Stimulated activated naive CD8-positive, alpha-beta T cell treated with anti-CD3 and anti-CD28 coated beads, Interleukin-15, amount 100 ng/mL, for 72 hours (primary cell): Measurements from ENCODE around the gene LIN54.
"Not testable (repeated sequence)": the region's sequence is repeated elsewhere in the genome, so short reads cannot be mapped to it uniquely, and the experiment has no call there.

Experiments used
- ATAC-seq: fragments of 150-1000 bp; cut with Tn5 transposase; 2 replicates; pipeline ENCODE4 v1.10.0; 2021; ENCODE audit warnings: mild to moderate bottlenecking, moderate library complexity
- DNase-seq, 2 donors: peaks; one replicate each; pipeline ENCODE4 v3.0.0; 2021 to 2022
- H3K27ac Mint-ChIP-seq, 2 donors: one replicate each; pipeline ENCODE4 v1.8.0; 2022; ENCODE audit warnings: mild to moderate bottlenecking in 2 of 2, mixed read lengths in 2 of 2, moderate library complexity in 2 of 2
- H3K27me3 Mint-ChIP-seq: one replicate; pipeline ENCODE4 v1.8.0; 2022; ENCODE audit warnings: mixed read lengths
- H3K4me1 Mint-ChIP-seq: one replicate; pipeline ENCODE4 v1.8.0; 2022; ENCODE audit warnings: mild to moderate bottlenecking, mixed read lengths
- H3K4me3 Mint-ChIP-seq, 2 donors: one replicate each; pipeline ENCODE4 v1.8.0; 2022; ENCODE audit warnings: mild to moderate bottlenecking in 2 of 2, mixed read lengths in 2 of 2, moderate library complexity in 1 of 2
- H3K9me3 Mint-ChIP-seq, 2 donors: one replicate each; pipeline ENCODE4 v1.8.0; 2022; ENCODE audit warnings: mixed read lengths in 2 of 2

Gene LIN54

DNA sequence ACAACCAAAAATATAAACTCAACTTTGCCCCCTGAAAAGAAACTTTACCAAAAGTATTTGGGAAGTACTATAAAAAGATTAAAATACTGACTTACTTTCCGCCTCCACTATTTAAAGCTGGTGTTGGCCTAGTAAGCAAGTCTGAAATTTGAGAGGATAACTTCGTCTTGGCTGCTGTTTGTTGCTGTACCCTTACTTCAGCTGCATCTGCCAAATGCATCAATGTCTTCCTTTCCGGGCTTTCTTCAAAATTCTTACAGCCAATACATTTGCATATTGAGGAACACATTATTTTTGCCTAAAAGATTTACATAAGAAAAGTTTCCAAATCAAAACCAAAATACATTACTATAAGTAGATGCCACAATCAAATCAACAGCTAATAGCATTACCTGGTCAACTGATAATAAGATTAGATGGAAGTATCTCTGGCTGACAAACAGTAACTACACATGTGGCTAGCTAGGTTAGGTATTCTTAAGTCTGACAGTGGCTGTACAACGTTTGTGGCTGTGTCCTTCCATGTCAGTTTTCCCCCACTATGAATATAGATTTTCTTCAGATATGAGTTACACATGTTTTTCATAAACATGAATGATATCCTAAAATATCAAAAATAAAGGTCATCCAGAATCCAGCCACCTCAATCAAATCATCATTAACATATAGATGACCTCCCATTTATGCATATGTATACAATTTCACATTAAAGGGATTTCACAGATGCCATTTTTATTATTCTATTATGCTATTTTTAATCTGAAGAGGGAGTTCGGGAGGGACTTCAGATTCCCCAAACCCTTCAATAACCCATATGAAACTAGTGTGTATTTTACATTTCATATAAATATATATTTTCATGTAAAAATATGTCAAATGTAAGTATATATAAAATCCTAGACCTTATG lies 79.5 kb downstream of the LIN54 start:
- no peak overlapping the region for H3K4me3 Mint-ChIP-seq
- no peak for DNase-seq
- no peaks in the 10 kb centered on the region for H3K27me3 Mint-ChIP-seq
- no peak for ATAC-seq
- no peaks in the 10 kb centered on the region for H3K4me1 Mint-ChIP-seq
- no peaks in the 10 kb centered on the region for H3K9me3 Mint-ChIP-seq
- H3K27ac Mint-ChIP-seq, result peak overlapping the region in 1 of 2 donors; percentile 27

DNA sequence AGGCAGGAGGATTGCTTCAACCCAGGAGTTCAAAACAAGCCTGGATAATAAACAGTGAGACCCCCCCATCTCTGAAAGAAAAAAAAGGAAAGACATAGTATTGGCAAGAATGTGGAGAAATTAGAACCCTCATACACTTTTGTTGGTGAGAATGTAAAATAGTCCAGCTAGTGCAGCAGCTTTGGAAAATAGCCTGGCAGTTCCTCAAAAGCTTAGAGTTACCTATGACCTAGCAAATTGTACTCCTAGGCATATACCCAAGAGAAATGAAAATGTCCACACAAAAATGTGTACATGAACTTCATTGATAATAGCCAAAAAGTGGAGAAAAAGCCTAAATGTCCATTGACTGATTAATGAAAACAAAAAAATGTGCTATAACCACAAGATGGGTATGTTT lies 88.8 kb downstream of the LIN54 start:
- no peaks in the 10 kb centered on the region for H3K4me1 Mint-ChIP-seq
- H3K27me3 Mint-ChIP-seq, result no peaks in the 10 kb centered on the region
- H3K4me3 Mint-ChIP-seq, result no peak overlapping the region
- DNase-seq (no peak), ATAC-seq (no peak)
- no peaks in the 10 kb centered on the region for H3K9me3 Mint-ChIP-seq
- no peak overlapping the region for H3K27ac Mint-ChIP-seq

DNA sequence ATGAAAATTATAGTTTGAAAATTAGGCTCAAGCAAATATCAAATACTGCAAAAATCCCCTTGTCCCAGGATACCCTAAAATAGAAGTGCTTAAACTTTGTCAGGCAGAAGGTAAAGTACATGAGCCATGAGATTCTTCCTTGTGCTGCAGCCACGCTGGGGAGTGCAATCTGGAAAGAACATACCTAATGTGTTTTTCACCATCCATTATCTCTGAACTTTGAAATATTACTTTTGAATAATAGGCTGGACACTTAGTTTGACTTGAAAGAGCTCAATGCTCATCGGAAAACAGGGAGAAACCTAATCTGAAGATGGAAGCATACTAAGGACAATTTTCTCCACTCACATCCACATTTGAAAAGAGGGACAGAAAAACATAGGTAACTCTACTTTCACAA lies 91.2 kb downstream of the LIN54 start:
- H3K27me3 Mint-ChIP-seq, result no peaks in the 10 kb centered on the region
- H3K4me3 Mint-ChIP-seq, result no peak overlapping the region
- no peaks in the 10 kb centered on the region for H3K4me1 Mint-ChIP-seq
- ATAC-seq (no peak), DNase-seq (no peak)
- no peaks in the 10 kb centered on the region for H3K9me3 Mint-ChIP-seq
- H3K27ac Mint-ChIP-seq, result no peak overlapping the region

DNA sequence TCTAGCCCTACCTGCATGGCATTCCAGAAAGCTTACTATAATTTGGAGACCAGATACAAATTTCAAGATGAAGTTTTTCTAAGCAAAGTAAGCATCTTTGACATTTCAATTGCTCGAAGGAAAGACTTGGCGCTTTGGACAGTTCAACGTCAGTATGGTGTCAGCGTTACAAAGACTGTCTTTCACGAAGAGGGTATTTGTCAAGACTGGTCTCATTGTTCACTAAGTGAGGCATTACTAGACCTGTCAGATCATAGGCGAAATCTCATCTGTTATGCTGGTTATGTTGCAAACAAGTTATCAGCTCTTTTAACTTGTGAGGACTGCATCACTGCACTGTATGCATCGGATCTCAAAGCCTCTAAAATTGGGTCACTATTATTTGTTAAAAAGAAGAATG lies 92.5 kb downstream of the LIN54 start:
- Mint-ChIP-seq H3K4me1 (no peaks in the 10 kb centered on the region), H3K27me3 (no peaks in the 10 kb centered on the region), H3K4me3 (no peak overlapping the region), H3K9me3 (no peaks in the 10 kb centered on the region), H3K27ac (no peak overlapping the region)
- ATAC-seq, result no peak
- DNase-seq, result no peak

DNA sequence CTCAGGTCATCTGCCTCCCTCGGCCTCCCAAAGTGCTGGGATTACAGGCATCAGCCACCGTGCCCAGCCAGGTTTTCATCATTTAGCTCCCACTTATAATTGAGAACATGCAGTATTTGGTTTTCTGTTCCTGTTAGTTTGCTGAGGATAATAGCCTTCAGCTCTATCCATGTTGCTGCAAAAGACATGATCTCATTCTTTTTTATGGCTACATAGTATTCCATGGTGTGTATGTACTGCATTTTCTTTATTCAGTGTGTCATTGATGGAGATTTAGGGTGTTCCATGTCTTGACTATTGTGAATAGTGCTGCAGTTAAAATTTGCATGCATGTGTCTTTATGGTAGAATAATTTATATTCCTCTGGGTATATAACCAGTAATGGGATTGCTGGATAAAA lies 96.7 kb downstream of the LIN54 start:
- H3K4me1 Mint-ChIP-seq, DNase-seq, H3K4me3 Mint-ChIP-seq, H3K9me3 Mint-ChIP-seq, ATAC-seq, H3K27me3 Mint-ChIP-seq, H3K27ac Mint-ChIP-seq: not testable (repeated sequence)

DNA sequence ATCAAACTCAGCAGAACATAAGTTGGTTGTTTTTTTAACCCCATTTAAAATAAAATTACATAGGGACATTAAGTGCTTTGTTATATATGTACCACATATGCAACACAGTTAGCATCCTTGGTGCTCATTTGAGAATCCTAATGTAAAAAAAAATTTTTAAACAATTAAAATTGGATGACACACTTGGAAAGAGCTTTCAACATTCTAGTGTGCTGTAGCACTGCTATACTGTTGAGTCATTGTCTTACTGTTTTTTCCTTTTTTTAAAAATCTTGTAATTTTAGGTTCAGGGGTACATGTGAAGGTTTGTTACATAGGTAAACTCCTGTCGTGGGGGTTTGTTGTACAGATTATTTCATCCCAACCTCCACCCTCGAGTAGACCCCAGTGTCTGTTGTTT lies 97.3 kb downstream of the LIN54 start:
- no peak for ATAC-seq
- Mint-ChIP-seq H3K27me3 (no peaks in the 10 kb centered on the region), H3K4me3 (no peak overlapping the region), H3K4me1 (no peaks in the 10 kb centered on the region), H3K27ac (no peak overlapping the region), H3K9me3 (no peaks in the 10 kb centered on the region)
- no peak for DNase-seq

DNA sequence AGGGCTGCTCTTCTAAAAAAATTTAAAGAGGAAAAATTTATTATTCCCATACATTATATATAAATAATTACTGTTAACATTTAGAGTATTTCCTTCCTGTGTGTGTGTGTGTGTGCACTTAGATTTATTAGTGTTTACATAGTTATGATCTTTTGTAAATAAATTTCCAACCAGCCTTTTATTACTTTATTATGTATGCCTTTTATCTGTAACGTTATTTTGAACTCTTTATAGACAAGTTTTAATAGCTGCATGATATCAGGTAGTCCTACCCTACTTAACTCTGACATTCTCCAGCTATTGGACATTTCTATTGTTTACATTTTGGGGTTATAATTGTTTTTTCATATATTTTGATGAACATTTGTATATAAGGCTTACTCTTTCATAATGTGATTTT lies 101.3 kb downstream of the LIN54 start:
- no peak for DNase-seq
- Mint-ChIP-seq H3K27me3 (no peaks in the 10 kb centered on the region), H3K9me3 (no peaks in the 10 kb centered on the region), H3K27ac (no peak overlapping the region), H3K4me3 (no peak overlapping the region), H3K4me1 (peaks cover 20% of the 10 kb centered on the region)
- ATAC-seq, result no peak

DNA sequence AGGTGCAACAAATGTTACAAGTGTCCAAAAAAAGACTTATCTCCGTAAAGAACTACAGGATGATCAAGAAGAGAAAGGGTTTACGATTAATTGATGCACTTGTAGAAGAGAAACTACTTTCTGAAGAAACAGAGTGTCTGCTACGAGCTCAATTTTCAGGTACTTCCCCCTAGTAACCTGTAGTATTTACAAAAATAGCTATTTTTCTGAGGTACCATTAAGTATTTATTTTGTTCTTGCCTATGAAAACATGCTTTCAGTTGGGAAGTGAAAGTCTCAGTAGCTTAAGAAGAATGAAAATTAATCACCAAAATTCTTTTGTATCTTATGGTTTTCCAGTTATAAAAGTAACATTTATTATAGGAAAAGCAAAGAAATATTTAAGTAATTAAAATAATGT lies 104.2 kb downstream of the LIN54 start:
- Mint-ChIP-seq H3K4me3 (peak overlapping the region in 1 of 2 donors; percentile 3), H3K27ac (no peak overlapping the region), H3K4me1 (peaks cover 32% of the 10 kb centered on the region), H3K27me3 (no peaks in the 10 kb centered on the region), H3K9me3 (no peaks in the 10 kb centered on the region)
- DNase-seq (no peak), ATAC-seq (no peak)

DNA sequence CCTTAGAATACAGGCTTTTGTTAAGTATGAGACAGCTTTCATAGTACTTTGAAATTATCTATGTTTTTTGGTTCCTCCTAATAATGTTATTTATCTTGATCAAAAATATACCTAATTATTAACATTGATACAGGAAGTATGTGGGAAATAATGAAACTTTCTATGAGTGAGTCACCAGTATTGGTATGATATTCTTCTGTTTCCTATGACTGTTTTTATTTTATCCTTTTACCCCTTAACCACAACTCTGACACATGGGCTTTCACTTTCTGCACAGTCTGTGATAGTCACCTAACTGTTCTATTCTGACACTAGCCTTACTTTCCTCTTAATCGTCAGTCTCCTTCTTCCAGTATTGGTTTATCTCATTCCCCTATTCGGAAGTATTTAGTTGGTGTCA lies 105.4 kb downstream of the LIN54 start:
- H3K4me3 Mint-ChIP-seq, result peak overlapping the region; percentile 62 to 80
- peak overlapping the region in 1 of 2 donors; percentile 89 for H3K27ac Mint-ChIP-seq
- H3K4me1 Mint-ChIP-seq, result peaks cover 32% of the 10 kb centered on the region
- H3K27me3 Mint-ChIP-seq, result no peaks in the 10 kb centered on the region
- peak; percentile 55 for ATAC-seq
- peak; percentile 37 to 58 for DNase-seq
- no peaks in the 10 kb centered on the region for H3K9me3 Mint-ChIP-seq

DNA sequence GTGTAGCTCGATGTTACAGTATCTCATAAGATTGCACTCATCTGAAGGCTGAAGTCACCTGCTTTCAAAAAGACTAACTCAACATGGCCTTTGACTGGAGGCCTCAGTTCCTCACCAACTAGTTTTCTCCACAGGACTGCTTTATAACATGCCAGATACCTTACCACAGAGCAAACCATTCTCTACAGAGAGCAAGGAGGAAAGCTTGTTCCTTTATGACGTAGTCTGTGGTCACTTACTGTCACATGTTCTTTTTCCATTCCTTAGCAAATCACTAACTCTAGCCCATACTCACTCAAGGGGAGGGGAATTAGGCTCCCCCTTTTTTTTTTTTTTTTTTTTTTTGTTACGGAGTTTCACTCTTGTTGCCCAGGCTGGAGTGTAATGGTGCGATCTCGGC lies 106.9 kb downstream of the LIN54 start:
- DNase-seq, result peak; percentile 25 to 36
- peak; percentile 40 for ATAC-seq
- H3K9me3 Mint-ChIP-seq, result no peaks in the 10 kb centered on the region
- peak overlapping the region; percentile 27 to 39 for H3K4me3 Mint-ChIP-seq
- peaks cover 32% of the 10 kb centered on the region for H3K4me1 Mint-ChIP-seq
- H3K27ac Mint-ChIP-seq, result peak overlapping the region; percentile 3 to 76
- H3K27me3 Mint-ChIP-seq, result no peaks in the 10 kb centered on the region

DNA sequence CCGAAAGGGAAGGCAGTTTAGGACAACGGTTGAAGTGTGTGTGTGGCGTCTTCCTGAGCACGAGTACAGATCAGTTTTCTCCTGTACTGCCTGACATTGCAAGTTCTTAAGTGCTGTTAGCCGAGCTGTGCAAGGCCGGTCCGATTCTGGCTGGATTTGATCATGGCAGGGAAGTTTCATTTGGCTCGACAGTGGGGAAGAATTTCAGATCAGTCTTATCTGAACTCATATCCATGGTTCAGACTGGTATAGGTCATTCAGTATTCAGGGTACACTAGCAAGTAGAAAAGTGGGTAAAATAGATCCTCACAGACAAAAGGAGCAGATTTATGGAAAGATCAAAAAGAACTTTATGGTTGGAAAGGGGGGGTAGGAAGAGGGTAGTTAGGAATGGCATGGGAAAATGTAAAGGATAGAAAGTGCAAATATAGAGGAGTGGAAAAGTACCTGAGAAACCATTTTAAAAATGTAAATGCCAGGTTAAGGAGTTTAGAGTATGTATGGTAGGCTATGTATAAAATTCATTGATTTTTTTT lies 109.4 kb downstream of the LIN54 start:
- ATAC-seq (no peak), DNase-seq (no peak)
- H3K4me3 Mint-ChIP-seq, result no peak overlapping the region
- H3K27ac Mint-ChIP-seq, result no peak overlapping the region
- H3K4me1 Mint-ChIP-seq, result peaks cover 41% of the 10 kb centered on the region
- H3K9me3 Mint-ChIP-seq, result no peaks in the 10 kb centered on the region
- H3K27me3 Mint-ChIP-seq, result no peaks in the 10 kb centered on the region

DNA sequence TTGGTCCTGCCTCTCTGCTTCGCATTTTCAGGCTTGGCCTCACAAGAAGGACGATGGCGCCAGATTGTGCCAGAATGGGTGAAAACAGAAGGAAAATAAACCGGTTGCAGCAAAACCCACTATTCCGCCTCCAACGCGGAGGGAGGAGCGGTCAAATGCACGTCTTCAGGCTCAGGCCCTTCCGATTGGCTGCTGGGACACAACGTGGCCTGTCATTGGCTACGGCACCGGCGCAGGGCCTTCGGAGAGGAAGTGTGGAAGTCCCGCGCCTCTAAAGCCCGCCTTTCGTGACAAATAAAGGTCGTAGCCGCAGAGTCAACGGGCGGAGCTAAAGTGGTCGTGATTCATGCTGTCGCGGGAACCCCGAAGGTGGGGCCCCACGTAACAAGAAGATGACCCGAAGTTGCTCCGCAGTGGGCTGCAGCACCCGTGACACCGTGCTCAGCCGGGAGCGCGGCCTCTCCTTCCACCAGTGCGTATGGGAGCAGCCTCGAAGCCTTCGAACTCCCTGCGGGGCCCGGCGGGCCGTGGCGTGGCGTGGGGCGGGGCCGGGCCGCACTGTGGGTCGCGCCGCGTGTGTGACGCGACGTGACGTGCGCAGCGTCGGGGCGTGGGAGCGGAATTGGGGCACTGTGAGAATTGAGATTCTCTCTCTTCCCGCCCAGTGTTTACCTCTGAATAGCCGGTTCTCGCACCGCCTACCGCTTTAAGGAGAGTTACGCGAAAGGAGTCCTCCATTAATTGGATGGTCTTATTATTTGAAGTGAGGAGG lies 110.0 kb downstream of the LIN54 start, which contains the start of gene THAP9:
TSS of gene THAP9 (plus strand) at position 325 of the 772 bp plus-strand sequence. CDS start at position 393, 68 bp downstream.
- Mint-ChIP-seq H3K27me3 (no peaks in the 10 kb centered on the region), H3K9me3 (no peaks in the 10 kb centered on the region), H3K4me1 (peaks cover 35% of the 10 kb centered on the region), H3K4me3 (no peak within 1 kb of the TSS), H3K27ac (no peak within 1 kb of the TSS)
- DNase-seq (peak; percentile 95 to 99), ATAC-seq (peak; percentile 91)

DNA sequence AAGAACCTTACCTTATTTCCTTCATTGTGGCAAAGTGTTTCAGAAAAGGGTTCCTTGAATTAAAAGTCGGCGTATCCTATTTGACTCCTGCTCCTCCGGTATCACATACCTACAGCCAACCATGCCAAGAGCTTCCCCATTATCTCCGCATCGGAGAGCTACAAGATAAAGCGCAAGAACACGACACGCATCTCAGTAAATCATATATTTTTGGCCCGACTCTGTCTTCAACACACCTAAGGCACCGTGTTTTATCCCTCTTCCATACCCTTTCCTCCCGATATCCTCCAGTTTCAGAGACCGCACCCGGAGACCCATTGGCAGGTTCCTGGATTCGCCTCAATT lies 110.6 kb downstream of the LIN54 start:
- Mint-ChIP-seq H3K27ac (no peak overlapping the region), H3K9me3 (no peaks in the 10 kb centered on the region), H3K4me1 (peaks cover 29% of the 10 kb centered on the region), H3K4me3 (no peak overlapping the region), H3K27me3 (no peaks in the 10 kb centered on the region)
- DNase-seq, result no peak
- peak; percentile 10 for ATAC-seq

DNA sequence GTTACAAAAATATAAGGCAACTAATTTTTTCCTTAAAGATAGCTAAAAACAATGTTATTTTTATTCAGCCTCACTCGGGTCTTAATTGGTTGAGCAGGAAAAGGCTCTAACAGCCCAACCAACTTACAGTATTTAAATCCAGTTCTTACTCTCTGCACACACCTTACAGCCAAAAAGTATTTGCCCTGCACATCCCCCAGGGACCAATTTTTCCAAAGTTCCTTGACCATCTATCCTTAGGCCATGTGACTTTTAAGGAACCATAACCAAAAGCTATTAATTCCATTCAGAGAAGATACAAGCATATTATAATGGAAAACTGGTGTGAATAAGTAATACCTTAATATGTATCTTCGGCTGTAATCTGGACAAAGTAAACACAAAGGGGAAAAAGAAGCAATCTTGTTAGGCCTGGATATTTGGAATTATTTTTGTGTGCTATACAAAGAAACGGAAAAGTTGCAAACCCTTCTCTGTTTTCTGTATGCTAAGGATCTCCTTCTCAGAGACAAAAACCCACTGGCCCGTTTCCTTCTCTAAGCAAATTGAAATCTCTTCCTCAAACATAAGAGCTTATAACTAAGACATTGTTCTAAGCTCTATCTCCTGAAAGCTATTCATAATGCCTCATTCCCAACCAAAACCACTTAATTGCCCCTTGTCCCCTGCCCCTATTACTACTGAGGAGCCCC lies 111.1 kb downstream of the LIN54 start:
- Mint-ChIP-seq H3K9me3 (no peaks in the 10 kb centered on the region), H3K27ac (peak overlapping the region in 1 of 2 donors; percentile 63), H3K4me1 (peaks cover 31% of the 10 kb centered on the region), H3K4me3 (no peak overlapping the region), H3K27me3 (no peaks in the 10 kb centered on the region)
- ATAC-seq (no peak), DNase-seq (no peak)
